Loucy (cell line): Measurements from ENCODE around the gene RBM11.

Experiments
- H2AFZ ChIP-seq: fragments of 200-600 bp; sonication (generic); 2 replicates; pipeline ENCODE4 v1.6.0; 2016; ENCODE audit warnings: antibody characterized with exemption, mild to moderate bottlenecking, low read length, moderate library complexity
- H3F3A ChIP-seq: fragments of 200-600 bp; 2 replicates; pipeline ENCODE4 v1.6.0; 2016; ENCODE audit warnings: antibody characterized with exemption, low read depth, mild to moderate bottlenecking
- H3K27me3 ChIP-seq: fragments of 200-600 bp; sonication (generic); 2 replicates; pipeline ENCODE4 v1.6.1; 2014; ENCODE audit warnings: low read length, mild to moderate bottlenecking; ENCODE audit not compliant: insufficient read depth, poor library complexity, severe bottlenecking
- H3K36me3 ChIP-seq: fragments of 200-600 bp; sonication (generic); 2 replicates; pipeline ENCODE4 v1.6.1; 2016; ENCODE audit warnings: low read length; ENCODE audit not compliant: insufficient read depth
- H3K4me1 ChIP-seq: fragments of 200-600 bp; sonication (generic); 2 replicates; pipeline ENCODE4 v1.5.1; 2014; ENCODE audit warnings: low read length, mild to moderate bottlenecking; ENCODE audit not compliant: insufficient read depth, poor library complexity, severe bottlenecking
- H3K4me2 ChIP-seq: fragments of 200-600 bp; sonication (generic); 2 replicates; pipeline ENCODE4 v1.6.0; 2014; ENCODE audit warnings: antibody characterized with exemption, low read length, low read depth, mild to moderate bottlenecking; ENCODE audit not compliant: poor library complexity, severe bottlenecking
- H3K4me3 ChIP-seq: fragments of 200-600 bp; sonication (generic); 2 replicates; pipeline ENCODE4 v1.5.1; 2014; ENCODE audit warnings: low read length, mild to moderate bottlenecking, mixed read lengths; ENCODE audit not compliant: poor library complexity, severe bottlenecking
- H3K79me2 ChIP-seq: fragments of 200-600 bp; sonication (generic); 2 replicates; pipeline ENCODE4 v1.6.1; 2014; ENCODE audit warnings: low read length; ENCODE audit not compliant: insufficient read depth
- H3K9ac ChIP-seq: fragments of 200-600 bp; sonication (generic); 2 replicates; pipeline ENCODE4 v1.6.0; 2014; ENCODE audit warnings: mild to moderate bottlenecking, low read depth, low read length, moderate library complexity; ENCODE audit not compliant: poor library complexity, severe bottlenecking
- H3K9me2 ChIP-seq: fragments of 200-600 bp; sonication (generic); replicated peaks from 2 replicates; pipeline ENCODE4 v1.6.1; 2016; ENCODE audit warnings: low read depth, low read length, mixed read lengths
- H3K9me3 ChIP-seq: fragments of 200-600 bp; sonication (generic); 2 replicates; pipeline ENCODE4 v1.6.1; 2014; ENCODE audit warnings: mild to moderate bottlenecking, antibody characterized with exemption, low read length, low read depth; ENCODE audit not compliant: insufficient read depth
- H4K20me1 ChIP-seq: fragments of 200-600 bp; sonication (generic); 2 replicates; pipeline ENCODE4 v1.6.0; 2014; ENCODE audit warnings: antibody characterized with exemption, low read length, mild to moderate bottlenecking; ENCODE audit not compliant: insufficient read depth, poor library complexity, severe bottlenecking
- CTCF ChIP-seq: fragments of 200-600 bp; sonication (generic); conservative IDR thresholded peaks from 2 replicates; pipeline ENCODE4 v1.5.1; 2014; ENCODE audit warnings: mild to moderate bottlenecking, antibody characterized with exemption, low read length
- EZH2phosphoT487 ChIP-seq: fragments of 200-600 bp; IDR thresholded peaks from 2 replicates; pipeline ENCODE4 v1.6.1; 2018; ENCODE audit warnings: antibody characterized with exemption, mild to moderate bottlenecking, moderate library complexity, borderline replicate concordance

The RBM11 gene

GRCh38 chr21:14271641-14272040 is 55.7 kb downstream of the RBM11 start:
- Histone ChIP-seq H3K27me3 (no peaks in the 10 kb centered on the region), H3F3A (no peaks in the 10 kb centered on the region), H3K4me2 (no peak overlapping the region), H2AFZ (no peak overlapping the region), H3K4me1 (no peaks in the 10 kb centered on the region), H3K9me3 (no peaks in the 10 kb centered on the region), H3K79me2 (no peaks in the 10 kb centered on the region), H3K4me3 (no peak overlapping the region), H3K9ac (no peak overlapping the region), H3K36me3 (no peaks in the 10 kb centered on the region), H3K9me2 (no peaks in the 10 kb centered on the region), H4K20me1 (no peaks in the 10 kb centered on the region)
- TF ChIP-seq EZH2phosphoT487: no peak
- no peak for TF ChIP-seq CTCF

DNA sequence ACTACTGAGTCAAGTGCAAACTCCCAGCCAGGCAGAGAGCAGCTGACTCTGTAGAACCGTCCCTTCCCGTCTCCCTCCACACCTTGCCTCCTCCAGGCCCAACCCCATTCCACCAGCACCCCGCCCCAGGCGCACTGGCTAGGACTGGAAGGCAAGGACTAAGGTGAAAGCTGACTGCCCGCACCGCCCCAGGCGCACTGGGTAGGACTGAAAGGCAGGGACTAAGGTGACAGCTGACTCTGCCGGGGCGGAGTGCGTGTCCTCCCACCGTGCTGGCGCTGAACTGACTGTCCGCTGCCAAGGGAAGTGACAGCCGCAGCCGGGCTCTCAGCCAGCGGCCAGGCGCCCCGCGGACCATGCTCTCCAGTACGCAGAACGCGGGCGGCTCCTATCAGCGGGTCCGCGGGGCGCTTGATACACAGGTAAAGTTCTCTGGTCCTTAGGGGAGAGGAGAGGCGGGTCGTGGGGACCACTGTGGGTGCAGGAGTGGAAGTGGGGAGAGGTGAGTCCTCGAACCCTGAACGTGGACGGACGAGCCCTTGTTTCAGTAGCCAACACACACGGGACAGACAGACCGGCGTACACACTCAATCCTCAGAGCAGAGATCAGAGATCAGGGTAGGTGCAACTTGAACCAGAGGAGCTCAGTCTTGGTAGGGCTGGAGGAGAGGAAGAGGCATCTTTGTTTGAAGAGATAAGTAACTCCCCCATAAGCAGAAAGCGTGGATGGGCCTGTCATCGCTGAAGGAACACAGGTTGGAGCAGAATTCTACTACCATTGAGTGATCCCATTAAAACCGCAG is 58.0 kb downstream of the RBM11 start:
- Histone ChIP-seq H3K79me2 (no peaks in the 10 kb centered on the region), H3F3A (no peaks in the 10 kb centered on the region), H3K27me3 (no peaks in the 10 kb centered on the region), H3K4me3 (no peak overlapping the region), H3K9me2 (no peaks in the 10 kb centered on the region), H3K36me3 (no peaks in the 10 kb centered on the region), H2AFZ (no peak overlapping the region), H4K20me1 (no peaks in the 10 kb centered on the region), H3K9ac (no peak overlapping the region), H3K4me1 (no peaks in the 10 kb centered on the region), H3K9me3 (no peaks in the 10 kb centered on the region), H3K4me2 (no peak overlapping the region)
- TF ChIP-seq CTCF (no peak), EZH2phosphoT487 (no peak)

DNA sequence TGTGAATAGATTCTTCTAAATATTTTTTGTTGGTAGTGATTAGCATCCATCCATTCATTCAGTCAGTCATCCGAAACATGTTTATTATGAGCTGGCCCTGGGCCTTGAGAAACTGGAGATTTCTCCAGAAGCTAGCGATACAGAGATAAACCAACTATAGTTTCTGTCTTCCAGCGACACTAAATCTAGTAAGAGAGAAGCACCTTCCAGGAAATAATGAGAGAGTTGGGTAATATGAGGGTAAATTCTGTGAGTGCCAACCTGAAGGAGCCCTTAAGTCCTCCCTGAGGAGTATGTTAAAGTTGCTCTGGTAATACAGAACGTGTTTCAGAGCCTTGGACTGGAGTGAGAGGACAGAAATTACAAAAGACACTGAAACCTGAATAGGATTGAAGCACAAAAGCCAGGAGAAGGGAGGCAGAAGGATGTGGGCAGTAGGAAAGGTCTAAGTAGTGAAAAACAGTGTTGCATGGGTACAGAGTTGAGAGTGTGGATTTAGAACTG is 59.8 kb downstream of the RBM11 start:
- Histone ChIP-seq H3K36me3 (no peaks in the 10 kb centered on the region), H4K20me1 (no peaks in the 10 kb centered on the region), H3K9me2 (no peaks in the 10 kb centered on the region), H3K79me2 (no peaks in the 10 kb centered on the region), H3F3A (no peaks in the 10 kb centered on the region), H3K9me3 (no peaks in the 10 kb centered on the region), H3K9ac (no peak overlapping the region), H3K27me3 (no peaks in the 10 kb centered on the region), H2AFZ (no peak overlapping the region), H3K4me3 (no peak overlapping the region), H3K4me2 (no peak overlapping the region), H3K4me1 (no peaks in the 10 kb centered on the region)
- TF ChIP-seq CTCF: no peak
- no peak for TF ChIP-seq EZH2phosphoT487
